Stimulated activated CD8-positive, alpha-beta memory T cell treated with anti-CD3 and anti-CD28 coated beads, Interleukin-15, amount 100 ng/mL, for 24 hours (primary cell): ENCODE results near the gene OR6B2.
A peak's percentile ranks its signal among the peaks of the same experiment; 100 is the strongest.

Experiments
- DNase-seq: peaks from one replicate; pipeline ENCODE4 v3.0.0-alpha.2; 2020; ENCODE audit warnings: low read depth

OR6B2 gene

DNA sequence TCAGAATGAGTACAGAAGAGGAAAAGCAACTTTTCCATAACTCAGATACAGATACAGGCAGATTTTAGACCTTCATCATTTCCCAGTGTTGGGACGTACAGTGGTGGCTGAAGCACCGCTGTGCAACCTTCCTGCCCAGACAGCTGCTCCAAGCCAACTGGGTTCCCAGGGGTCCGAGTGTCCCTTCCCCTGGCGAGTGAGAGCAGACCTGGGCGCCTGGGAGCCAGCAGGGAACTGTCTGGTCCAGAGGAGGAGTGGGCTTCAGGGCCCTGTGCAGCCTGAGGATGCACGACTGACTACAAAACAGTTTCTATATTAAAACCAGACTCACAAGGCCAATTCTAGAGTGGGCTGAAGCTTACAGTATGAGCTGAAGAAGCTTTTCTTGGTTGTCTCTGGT is 11.1 kb upstream of the OR6B2 start:
- no peak for DNase-seq

DNA sequence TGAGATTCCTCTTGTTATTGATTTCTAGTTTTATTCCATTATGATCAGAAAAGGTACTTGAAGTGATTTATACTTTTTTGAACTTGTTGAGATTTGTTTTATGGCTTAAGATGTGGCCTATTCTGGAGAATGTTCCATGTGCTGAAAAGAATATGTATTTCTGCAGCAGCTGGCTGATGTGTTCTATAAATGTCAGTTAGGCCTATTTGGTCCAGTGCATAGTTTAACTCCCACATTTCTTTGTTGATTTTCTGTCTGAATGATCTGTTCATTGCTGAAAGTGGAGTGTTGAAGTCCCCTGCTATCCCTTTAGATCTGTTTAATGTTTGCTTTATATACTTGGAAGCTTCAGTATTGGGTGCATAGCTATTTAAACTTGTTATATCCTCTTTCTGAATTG is 7.1 kb upstream of the OR6B2 start:
- DNase-seq: no peak

DNA sequence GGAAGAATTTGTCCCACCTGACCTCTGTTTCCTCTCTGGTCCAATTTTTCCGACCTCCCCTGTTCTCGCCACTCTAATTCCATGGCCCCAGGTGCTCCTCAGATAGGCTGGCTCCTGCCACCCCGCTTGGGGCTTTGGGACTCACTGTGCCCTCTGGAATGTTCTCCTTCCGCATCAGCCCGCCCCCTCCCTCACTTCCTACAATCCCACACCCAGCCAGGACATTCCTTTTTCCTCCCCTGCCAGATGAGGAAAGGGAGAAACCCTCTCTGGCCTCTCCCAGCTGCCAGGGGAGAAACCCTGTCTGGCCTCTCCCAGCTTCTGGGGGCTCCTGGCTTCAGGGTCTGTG is 3.1 kb upstream of the OR6B2 start:
- no peak for DNase-seq

DNA sequence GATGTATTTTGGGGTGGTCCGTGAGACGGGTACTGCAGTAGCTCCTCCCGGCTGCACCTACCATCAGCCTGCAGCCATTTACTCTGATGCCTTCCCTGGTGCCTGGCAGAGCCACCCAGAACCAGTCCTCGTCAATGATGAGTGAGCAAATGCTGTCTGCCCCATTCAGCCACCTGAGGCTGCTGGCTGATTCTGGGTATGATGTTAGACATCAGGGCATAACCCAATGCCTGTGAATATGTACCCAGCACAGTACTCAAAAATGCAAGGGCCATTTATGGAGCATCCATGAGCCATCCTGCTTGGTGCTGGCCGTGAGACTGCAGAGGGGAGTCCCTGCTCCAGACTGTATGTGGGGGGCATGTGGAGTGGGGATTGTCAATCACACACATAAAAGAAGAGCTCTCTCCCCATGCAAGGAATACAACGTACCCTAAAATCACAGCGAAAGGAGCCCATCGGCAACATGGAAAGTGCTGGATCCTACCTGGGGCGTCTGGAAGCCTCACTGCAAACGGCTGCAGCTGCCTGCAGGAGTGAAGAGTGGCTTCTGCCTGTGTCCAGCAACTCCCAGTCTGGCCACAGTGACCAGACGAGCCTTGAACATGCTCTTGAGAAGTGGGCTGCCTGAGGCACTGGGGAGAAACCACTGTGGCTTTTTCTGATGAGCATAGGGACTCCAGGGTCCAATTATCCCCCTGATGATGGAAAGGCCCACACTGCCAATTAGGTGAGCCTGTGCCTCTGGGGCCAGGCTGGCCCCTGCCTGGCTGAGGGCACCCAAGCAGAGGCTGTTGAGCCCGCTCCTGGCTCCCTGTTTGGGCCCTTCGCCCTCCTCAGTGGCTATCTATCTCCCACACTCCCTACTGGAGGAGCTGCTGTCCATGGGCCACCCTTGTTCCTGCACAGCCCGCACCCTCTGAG is 2.4 kb upstream of the OR6B2 start:
- DNase-seq: no peak

DNA sequence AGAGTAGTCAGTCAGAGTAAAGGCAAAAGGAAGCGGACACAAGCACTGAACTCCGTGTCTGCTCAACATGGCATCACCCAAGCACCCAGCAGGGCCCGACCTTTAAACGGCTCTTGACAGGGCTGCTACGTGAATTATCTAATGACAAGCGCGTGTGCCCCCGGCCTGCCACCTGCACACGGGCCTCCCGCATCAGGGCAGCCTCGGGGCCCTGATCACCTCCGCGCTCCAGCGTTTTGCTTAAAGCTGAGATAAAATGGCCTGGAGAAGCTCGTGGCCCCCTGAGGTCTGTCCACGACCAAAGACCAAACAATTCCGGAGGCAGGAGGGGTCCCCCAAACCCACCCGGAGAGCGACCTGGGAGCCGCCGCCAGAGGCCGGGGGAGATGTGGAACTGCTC is 5.5 kb downstream of the OR6B2 start:
- DNase-seq: no peak

DNA sequence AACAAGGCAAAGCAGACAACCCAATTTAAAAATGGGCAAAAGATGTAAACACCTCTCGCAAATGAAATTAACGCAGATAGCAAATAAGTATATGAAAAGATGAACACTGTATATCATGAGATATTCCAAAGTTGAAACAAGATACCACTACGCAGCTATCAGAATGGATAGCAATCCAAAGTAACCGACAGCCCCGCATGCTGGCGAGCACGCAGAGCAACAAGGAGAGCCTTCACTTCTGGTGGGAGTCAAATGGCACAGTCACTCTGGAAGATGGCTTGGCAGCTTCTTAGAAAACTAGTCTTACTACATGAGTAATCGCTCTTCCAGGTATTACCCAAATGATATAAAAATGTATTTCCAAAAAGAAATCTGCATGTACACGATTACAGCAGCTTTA is 6.4 kb downstream of the OR6B2 start:
- no peak for DNase-seq

DNA sequence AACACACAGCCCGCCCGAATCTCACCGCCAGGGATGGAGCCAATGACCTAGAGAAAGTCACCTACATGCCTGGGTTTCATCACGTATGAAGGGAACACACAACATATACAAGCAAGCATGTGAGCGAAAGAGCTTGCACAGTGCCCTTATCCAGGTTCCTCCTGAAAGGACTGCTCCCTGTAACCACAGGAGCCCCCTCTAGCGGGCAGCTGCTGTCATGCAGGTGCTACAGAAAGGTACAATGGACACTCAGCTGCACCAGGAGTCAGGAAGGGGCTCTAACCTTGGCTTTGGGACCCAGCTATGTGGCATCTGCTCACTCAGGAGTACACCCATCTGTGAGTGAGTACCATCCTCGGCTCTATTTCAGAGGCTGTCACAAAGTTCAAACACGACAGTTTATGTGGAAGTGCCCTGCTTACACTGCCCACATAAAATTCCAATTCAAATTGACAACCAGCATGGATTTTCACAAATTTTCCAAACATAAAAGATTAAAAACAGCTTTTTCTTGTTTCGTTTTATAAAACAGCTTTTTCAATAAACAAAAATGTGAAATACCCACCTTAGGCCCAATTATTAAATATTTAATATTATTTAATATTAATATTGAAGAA is 8.6 kb downstream of the OR6B2 start:
- DNase-seq: peak; percentile 23

DNA sequence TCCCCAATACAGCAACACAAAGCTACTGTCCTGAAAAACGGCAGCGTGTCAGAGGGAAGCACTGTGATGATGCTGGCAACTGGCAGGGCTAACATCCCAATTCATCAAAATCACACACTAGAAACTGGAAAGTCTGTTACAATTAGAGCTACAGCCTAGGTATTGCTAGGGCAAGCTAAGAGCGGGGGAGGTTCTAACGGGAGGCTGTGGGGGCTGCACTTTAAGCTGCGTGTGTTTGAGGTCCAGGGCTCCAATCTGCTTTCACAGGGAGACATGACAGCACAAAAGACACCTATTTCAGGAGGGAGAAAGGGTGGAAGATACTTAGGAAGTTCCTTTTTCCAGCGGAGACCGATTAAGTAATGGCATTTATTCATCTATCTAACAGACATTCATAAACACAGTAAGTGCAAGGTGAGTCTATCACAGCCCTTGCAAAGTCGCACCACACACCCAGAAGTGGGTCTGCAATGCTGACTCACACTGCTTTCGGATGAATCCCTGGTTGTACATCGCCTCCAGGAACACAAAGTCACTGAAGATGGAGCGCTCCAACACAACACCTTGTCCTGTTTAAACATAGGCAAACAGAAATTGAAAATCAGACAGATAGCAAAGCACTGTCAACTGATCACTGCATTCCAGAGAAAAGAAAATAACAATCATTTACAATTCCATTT is 12.0 kb downstream of the OR6B2 start:
- no peak for DNase-seq

DNA sequence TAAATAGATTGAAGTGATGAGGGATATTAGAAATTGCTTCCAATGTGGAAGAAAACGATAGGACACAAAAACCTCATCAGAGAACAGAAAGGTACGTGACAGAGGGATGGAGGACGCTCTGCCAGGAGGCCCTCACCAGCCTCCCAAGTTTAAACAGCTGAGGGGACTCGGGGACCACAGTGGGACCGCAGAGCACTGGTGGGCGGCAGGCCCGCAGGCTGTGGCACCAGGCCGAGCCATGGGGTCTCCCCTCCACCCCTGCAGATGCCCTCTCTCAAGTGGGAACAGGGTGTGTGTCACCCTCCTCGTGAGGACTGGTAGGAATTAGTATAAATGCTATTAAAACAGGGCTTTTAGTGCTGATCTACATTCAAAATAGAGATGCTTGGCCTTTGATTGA is 15.9 kb downstream of the OR6B2 start:
- DNase-seq: no peak

DNA sequence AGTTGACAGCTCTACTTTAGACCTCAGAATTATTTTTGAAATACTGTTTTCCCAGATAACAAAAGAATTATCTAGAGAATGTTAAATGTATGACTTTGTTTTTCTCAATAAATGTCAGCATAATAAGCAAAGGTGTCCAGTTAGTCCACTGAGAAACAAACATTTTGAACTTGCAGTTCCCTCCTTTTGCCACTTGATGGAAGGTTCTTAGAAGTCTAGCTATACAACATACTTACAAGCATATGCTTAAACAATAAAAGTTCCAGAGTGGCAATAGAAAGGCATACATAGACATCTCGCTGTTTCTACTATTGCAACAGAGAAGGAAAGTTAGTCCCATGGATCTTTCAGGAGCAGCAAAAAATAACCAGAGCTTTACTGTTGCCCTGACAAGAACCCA is 16.9 kb downstream of the OR6B2 start:
- DNase-seq: no peak

DNA sequence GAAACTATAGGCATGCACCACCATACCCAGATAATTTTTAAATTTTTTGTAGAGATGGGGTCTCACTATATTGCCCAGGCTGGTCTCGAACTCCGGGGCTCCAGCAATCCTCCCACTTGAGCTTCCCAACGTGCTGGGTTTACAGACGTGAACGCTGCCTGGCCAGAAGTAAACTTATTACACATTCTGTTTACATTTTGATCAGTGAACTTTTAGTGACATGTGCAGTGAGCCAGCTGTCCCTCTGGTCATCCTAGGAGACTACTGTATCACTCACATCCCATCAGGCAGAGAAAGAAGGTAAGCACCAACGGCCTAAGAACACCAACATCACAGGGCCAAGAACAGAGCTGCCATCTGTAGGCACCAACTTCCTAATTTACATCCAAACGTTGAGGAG is 27.2 kb downstream of the OR6B2 start:
- DNase-seq: no peak

DNA sequence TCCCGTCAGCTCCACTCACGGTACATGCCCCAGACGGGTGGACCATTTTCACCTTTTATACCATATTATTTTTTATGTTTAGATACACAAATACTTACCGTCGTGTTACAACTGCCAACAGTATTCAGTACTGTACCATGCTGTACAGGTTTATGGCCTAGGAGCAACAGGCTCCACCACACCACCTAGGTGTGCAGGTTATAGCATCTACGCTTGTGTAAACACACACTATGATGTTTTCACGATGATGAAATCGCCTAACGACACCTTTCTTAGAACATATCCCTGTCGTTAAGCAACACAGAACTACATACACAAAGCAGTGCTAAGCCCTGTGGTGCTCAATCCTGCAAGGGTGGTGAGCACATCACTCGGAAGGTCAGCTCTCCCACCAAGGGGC is 29.6 kb downstream of the OR6B2 start:
- DNase-seq: no peak

DNA sequence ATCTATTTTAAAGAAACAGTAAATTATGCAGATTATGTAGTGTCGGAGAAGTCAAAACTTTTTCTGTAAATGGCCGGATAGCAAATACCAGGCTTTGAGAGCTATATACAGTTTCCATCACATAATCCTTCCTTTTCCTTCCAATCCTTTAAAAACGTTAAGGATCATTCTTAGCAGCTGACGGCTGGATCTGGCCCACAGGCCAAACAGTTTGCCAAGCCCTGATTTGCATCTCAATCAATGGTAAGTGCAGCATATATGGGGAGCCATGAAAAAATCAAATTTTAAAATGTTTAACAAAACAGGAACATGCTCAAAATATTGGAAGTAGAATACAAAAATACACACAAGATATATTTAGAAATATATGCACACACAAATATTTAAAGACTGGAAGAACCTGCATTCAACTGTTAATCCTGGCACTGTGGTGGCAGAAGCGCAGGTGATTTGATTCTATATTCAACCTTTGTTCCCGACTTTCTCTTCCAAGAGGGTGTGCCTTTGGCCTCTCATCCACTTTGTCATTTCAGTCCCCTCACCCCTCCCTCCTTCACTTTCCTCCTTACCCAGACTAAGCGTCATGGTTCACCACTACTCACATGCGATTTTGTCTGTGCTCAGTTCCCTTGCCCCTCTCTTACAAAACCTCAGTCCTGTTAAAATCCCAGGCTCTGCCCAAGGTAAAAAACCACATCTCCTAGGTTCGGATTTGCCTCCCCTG is 32.4 kb downstream of the OR6B2 start:
- DNase-seq: no peak

DNA sequence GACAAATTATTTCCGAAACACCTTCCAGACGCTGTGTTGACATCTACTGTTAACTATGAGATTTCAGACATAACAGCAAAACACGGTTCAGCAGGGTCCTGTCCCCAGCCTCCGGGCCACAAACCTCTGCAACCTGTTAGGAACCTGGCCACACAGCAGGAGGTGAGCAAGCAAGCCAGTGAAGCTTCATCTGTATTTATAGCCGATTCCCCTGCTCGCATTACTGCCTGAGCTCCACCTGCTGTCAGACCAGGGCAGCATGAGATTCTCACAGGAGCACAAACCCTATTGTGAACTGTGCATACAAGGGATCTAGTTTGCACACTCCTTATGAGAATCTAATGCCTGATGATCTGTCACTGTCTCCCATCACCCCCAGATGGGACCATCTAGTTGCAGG is 36.1 kb downstream of the OR6B2 start:
- no peak for DNase-seq

DNA sequence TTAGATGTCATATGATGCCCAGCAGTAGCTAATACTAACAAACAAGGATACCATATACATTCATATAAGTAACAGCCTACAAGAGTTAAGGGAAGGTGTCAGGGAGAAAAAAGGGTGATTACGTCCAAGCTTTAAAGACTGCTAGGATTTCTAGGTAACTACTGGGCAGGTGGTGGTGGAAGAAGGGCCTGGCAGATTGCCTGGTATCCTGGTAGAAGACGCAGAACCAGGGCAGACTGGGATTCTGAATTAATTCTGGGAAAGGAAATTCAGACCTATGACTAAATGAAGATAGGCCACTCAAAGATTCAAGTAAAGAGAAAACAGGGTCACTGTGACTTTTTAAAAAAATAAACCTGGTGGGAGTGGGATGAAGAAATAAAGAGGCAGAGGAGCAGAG is 36.9 kb downstream of the OR6B2 start:
- DNase-seq: no peak

DNA sequence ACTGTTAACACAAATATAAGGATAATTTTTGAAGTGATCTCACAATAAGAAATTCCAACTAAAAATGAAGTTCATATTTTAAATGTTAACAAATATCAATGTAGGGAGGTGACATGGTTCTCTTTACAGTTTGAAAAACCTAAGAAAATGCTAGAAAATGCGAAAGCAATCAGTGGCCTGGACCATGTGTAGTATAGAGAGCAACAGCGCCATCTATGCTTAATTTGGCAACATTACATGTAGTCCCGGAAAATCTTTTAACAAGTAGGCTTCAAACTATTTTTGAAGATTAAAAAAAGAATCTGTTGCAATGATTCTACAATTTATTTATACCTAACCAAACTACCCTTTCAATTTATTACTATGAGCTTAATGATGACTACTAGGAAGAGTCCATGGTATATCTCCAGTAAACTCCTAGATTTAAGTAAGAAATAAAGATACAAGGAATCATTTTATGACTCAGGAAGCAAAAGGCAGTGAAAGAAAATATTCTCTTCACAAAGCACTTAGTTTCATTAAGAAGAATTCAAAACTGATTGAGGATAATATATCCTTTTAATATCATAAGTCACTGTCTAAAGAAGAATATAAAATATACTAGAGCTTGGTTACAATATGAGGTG is 38.4 kb downstream of the OR6B2 start:
- DNase-seq: no peak

DNA sequence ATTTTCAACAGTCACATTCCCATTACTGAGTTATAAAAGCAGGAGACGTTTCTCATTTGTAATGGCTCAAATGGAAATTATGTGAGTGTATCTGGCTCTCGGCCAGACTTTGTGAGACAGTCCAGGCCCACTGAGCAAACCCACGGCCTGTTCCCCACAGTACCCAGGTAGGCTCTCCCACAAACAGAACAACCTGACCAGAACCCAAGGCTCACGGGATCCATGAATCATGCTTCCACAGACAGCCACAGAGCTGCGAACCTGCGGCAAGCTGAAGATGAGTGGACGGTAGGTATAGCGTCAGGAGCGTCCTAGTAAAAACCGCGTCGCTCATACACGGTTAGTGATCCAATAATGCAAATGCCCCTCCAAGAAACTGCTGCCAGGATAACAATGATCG is 39.3 kb downstream of the OR6B2 start:
- no peak for DNase-seq

DNA sequence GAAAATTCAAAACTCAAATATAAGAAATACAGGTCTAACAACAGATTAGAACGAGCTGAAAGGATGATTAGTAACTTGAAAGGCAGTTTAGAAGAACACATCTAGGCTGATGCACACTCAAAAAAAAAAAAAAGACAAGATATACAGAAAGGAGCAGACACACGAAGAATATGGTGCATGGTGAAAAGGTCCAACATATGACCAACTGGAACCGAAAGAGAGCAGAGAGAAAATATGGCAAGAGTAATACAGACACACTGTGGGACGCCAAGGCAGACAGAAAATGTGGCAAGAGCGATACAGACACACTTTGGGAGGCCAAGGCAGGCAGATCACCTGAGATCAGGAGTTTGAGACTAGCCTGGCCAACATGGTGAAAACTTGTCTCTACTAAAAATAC is 44.9 kb downstream of the OR6B2 start:
- DNase-seq: no peak

DNA sequence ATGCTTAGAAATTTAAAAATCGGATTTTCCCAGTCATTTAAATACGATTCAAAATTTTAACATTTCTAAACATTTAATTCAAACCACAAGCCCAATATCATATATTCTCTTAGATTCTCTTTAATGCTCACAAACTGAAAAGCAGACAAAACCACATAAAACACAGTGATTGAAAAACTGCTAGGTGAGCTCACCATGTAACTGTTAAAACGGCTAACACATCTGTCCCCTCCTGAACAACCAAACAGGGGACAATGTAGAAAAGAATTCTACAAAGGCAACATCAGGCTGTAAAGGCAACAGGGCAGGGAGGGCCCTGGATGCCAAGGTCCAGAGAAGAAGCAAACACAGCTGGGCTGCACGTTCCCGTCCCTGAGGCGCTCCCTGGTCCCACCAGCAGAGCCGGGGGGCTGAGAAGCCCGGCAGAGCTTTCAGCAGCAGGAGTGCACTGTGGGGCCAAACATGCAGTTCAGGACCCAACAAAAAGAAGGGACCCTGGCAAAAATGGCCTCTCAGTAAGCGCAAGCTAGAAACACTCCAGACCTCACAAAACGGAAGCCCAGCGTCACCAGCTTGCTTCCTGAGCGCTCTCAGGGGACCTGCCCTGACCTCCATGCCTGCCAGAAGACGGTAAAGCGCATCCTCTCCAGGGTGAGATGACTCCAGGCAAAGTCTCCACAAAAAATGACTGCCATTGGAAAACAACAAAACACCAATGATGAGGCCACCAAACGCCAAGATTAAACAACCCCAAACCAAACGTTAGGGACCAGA is 45.6 kb downstream of the OR6B2 start:
- DNase-seq: no peak

DNA sequence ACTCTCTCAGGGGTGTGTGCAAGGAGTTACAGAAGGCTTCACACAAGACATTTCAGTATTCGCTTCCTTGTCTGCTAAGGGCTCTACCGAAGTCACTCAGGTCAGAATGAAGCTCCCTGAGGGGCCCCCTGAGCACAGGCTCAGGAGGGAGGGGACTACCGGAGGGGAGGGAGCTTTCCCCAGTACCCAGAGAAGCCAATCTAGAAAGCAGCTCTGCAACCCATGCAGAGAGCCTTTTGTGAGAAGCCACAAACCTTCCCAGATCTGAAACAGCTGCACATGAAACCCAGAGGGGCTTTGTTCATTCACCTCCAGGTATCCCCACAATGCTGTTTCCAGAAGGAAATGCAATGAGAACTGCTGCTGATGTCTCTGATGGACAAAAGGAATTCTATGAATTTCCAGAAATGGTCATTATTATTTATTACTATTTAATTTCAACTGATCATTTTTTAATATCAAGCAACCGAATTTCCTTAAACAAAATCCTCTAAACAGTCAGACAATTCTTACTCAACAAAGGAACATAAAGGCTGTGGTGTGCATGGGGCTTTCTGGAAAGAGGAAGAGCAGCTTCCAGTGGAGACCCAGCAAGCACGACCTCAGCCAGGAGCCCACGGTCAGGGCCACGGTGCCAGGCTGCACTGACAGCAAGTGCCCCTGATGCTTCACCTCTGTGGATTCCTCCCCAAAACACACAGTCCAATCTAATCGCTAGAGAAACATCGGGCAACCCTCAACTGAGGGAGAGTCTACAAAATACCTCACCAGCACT is 47.0 kb downstream of the OR6B2 start:
- DNase-seq: no peak
